Cardiac septum (tissue), 1 donor: ENCODE measurements around the gene ASTL. TPM values are rescaled to one million over a fixed set of nuclear protein-coding genes. Genes with fewer than 3 reads are reported as not detected.
"Not testable (repeated sequence)": the region's sequence is repeated elsewhere in the genome, so short reads cannot be mapped to it uniquely, and the experiment has no call there.

Experiments used
- DNase-seq: peaks from one replicate; pipeline ENCODE4 v3.0.0-alpha.2; 2020; ENCODE audit warnings: low spot score
- intact Hi-C: fragments of 100-400 bp; cut with DNase I; formaldehyde crosslinking; loops from one replicate; pipeline ENCODE4 v1.14.0; 2022
- total RNA-seq: library from RNA; stranded (reverse); fragmentation: NEBNext Ultra II Directional; extraction: Animal tissue kit (Norgen Biotek cat#: 25700); gene quantifications from one replicate; pipeline ENCODE4 v1.2.1, GENCODE V29; 2021
- donor health status: DM: no; HTN: no; CAD: no.

Gene ASTL
- total RNA-seq, 1 donor from 2014 or later: not detected

- peak; percentile 33 for DNase-seq
- intact Hi-C loops: no loop called here
Measured at GRCh38 chr2:96093528-96093927, 44.8 kb downstream of the ASTL start.

GRCh38 chr2:96092951-96093350 lies 45.4 kb downstream of the ASTL start:
- DNase-seq: peak; percentile 70

GRCh38 chr2:96092573-96092877 lies 45.8 kb downstream of the ASTL start:
- intact Hi-C loops: no loop called here
- no peak for DNase-seq

More at GRCh38 chr2:96092951-96093350, 45.4 kb downstream of the ASTL start:
- intact Hi-C loops: no loop called here

- intact Hi-C loops: no loop called here
- peak; percentile 56 for DNase-seq
Measured at GRCh38 chr2:96091711-96092572, 46.4 kb downstream of the ASTL start.

- DNase-seq: peak; percentile 68
Measured at GRCh38 chr2:96091141-96091710, 47.1 kb downstream of the ASTL start.

GRCh38 chr2:96090196-96090926 lies 47.9 kb downstream of the ASTL start:
- peak; percentile 65 for DNase-seq
- intact Hi-C loops: no loop called here

More at GRCh38 chr2:96091141-96091710, 47.1 kb downstream of the ASTL start:
- intact Hi-C loops: no loop called here

- DNase-seq: peak; percentile 74
- intact Hi-C loops: no loop called here
Measured at GRCh38 chr2:96089356-96090195, 48.7 kb downstream of the ASTL start.

- DNase-seq: peak; percentile 54
- intact Hi-C loops: no loop called here
Measured at GRCh38 chr2:96088340-96089335, 49.7 kb downstream of the ASTL start.

GRCh38 chr2:96087130-96087529 lies 51.2 kb downstream of the ASTL start:
- no peak for DNase-seq
- intact Hi-C loops: no loop called here

GRCh38 chr2:96085541-96086355 lies 52.6 kb downstream of the ASTL start:
- peak; percentile 75 for DNase-seq
- intact Hi-C loops: no loop called here

- intact Hi-C loops: not testable (repeated sequence)
- peak; percentile 24 for DNase-seq
Measured at GRCh38 chr2:96084858-96085518, 53.3 kb downstream of the ASTL start.

GRCh38 chr2:96083989-96084857 lies 54.1 kb downstream of the ASTL start:
- intact Hi-C loops: no loop called here
- peak; percentile 70 for DNase-seq

- intact Hi-C loops: no loop called here
- DNase-seq: peak; percentile 82
Measured at GRCh38 chr2:96083064-96083939, 55.0 kb downstream of the ASTL start.

- peak; percentile 72 for DNase-seq
- intact Hi-C loops: no loop called here
Measured at GRCh38 chr2:96082211-96083063, 55.9 kb downstream of the ASTL start.
